NOMO-1 treated with dmso at 0.1 percent for 144 hours (cell line): ENCODE measurements around the gene HOXA5.

Experiments used
- DNase-seq: peaks from one replicate; lab custom pipeline; 2025; ENCODE audit not compliant: unreplicated experiment; lab: John Stamatoyannopoulos, UW

Gene HOXA5

GRCh38 chr7:27149842-27150567 lies 6.5 kb upstream of the HOXA5 start:
- no peak for DNase-seq

DNA sequence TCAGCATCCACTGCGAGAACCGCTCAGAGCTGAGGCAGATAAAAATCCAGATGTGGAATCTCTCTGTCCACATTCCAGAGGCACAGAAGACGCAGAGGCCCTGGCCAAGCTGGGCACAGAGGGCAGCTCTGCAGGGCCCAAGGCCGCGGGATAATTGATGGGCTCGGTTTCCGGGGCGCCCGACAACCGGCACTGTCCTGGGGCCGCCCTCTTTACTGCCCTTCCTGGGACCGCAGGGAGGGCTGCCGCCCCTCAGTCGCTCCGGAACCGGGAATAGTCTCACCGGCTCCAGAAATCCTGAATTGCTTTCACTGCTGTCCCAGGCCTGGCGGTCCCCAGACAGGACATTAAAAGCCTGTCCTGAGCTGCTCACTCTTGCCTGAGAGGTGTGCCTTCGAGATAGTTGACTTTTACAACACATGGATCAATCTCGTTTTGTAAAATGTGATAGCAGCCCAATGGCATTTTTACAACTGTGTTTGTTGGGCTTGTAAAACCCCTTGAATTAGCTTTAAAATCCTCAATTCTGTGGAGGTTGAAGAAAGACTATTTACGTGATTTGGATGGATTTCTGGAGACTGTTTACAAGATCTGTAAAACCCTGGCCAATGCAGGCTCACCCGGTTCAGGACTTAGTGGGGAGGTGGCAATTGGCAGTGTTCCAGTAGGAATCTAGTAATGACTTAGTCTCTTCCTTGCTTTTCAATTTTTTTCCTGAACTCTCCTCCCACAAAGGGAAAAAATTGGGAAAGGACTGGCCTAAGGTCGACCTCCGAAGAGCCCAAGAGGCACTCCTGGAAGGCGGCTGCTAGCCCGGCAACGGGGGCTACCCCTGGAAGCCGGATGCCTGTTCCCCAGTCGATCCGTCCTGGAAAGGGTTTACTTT lies 5.5 kb upstream of the HOXA5 start:
- DNase-seq = no peak

DNA sequence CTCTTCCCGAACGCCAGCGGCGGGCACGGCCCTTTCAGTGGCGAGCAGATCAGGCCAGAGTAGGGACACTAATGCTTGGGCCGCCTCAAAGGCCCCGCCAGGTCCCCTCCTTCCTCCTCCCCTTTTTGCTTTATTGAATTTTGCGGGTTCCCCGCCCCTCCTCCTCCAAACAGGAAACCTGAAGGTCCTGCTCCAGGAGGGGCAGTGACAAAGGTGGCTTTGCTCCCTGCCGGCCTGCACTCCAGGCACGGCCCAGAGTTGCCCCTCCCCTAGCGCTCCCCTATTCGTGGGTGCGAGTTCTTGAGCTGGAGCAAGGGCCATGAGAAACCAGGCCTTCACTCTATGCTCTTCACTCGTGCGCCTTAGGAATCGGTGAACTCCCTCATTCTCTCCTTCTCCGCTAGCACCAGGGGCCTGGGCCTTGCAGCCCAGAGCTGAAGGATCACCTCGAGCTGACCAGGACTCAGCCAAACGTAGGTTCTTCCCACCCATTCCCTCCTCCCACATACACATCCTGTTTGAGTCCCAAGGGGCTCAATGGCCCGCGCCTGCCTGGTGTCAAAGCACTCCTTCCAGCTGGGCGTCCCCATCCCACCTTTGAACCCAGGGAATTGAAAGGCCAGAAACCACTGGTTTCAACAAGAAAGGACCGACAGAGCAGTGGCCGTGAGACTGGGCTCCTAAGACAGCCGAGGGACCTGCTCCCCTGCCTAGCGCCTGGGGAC lies 4.7 kb upstream of the HOXA5 start:
- DNase-seq = no peak

DNA sequence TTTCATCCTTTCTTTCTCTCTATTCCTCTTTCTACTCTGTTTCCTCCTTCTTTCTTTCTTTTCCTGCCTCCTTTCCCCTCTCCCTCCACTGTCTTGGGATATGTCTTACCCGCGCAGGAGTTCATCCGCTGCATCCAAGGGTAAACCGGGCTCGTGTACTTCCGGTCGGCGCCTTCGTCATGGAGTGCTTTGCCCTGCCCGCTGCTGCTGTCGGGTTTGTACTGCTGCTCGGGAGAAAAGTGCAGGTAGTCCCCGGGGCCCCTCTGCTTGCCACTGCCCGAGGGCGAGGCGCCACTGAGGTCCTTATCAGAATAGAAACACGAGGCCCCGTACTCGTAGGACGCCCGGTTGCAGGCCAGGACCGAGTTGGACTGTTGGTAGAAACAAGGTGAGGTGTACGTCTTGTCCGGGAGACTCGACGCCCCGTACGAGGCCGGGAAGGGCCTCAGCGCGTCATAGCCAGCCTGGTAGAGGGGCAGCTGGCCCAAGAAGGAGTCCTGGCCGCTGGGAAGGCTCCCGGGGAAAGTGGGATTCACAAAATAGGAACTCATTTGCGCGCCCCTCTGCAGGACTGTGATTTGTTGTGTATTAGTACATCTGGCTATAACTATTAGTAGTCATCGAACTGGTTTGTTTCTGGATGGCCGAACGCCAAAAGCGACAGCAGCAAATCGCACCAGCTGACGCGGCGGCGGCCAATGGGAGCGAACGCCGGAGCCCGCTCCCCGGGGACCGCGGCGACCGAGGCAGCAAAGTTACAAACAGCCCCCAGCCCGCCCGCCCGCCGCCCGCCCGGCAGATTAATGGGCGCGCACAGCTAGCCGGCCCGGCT lies 3.9 kb upstream of the HOXA5 start, which contains the start of gene HOXA6:
Gene HOXA6 (minus strand): TSS at position 576 of the 832 bp plus-strand sequence. CDS start 25 bp downstream, at position 551.
- no peak for DNase-seq

DNA sequence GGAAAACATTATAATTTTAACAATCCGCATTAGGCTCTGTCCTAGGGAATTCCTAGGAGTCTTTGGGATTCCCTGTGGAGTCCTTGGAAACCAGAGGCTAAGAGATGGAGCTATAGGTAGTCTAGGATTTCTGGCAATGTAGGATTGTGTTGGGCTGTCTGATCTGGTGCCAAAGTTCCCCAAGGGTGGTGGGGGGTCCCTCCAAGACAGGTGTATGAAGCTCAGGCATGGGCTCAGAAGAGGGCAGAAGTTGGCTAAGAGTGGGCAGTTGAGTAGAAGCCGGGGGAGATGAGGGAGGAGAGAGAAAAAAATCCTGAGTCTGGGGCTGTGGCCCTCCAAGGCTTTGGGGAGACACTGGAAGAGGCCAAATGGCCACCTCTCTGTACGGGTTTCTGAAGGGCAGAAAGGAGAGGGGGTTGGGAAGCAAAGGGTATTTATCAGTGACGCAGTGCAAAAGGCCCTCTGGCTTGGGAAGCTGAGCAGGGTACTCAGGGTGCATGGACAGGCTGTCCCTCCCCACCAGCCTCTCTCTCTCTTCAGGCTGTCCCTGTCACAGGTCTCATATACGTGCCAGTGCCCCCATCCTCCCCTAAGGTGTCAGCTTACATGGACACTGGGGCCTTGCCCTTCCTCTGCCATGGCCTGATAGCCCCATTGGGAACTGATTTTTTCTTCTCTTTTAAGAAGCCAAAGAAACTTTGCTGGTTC lies 3.2 kb upstream of the HOXA5 start:
- no peak for DNase-seq

- no peak for DNase-seq
Observed at GRCh38 chr7:27145914-27146412, 2.5 kb upstream of the HOXA5 start.

DNA sequence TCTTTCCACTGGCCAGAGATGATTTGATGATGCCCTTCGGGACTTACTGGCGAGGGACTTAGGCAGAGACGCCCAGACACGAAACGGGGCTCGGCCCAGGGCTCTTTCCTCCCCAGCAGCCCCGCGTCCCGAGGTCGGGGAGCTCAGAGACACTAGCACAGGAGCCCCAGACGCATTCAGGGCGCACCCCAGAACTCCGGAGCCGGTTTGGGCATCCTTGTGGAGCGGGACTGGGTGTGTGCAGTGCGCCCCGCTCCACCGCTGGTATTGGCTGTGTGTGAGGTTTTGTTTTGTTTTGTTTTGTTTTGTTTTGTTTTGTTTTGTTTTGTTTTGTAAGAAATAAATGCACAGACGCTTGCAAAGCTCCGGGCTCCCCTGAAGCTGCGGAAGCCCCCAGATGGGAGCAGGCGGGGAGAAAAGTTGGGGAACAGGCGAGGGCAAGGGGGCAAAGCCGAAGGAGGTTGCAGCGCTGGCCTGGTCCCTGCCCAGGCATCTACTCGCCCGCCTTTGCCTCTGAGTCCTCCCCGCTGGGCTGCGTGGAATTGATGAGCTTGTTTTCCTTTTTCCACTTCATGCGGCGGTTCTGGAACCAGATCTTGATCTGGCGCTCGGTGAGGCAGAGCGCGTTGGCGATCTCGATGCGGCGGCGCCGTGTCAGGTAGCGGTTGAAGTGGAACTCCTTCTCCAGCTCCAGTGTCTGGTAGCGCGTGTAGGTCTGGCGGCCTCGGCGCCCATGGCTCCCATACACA lies 1.9 kb upstream of the HOXA5 start:
- DNase-seq = no peak

DNA sequence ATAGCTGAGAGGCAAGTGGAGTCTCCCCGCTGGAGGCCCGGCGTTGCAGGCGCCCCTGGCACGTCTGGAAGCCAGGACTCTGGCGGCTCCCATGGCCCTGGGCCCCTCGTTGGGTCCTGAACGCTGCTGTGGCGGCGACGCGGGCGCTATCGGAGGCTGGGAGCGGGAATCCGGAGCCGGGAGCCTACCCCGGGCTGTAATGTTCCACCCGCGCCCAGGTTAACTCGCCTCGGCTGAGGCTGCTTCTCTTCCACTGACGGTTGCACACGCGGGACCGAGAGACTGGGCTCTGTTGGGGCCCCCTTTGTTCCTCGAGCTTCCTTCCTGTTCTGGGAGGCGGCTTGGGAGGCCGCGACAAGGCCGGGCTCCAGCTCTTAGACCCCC lies 1.3 kb upstream of the HOXA5 start:
- no peak for DNase-seq

- DNase-seq = no peak
Observed at GRCh38 chr7:27143950-27144780, 684 bp upstream of the HOXA5 start.

GRCh38 chr7:27142580-27143022 lies 880 bp downstream of the HOXA5 start:
- no peak for DNase-seq

GRCh38 chr7:27141923-27142579 lies 1.4 kb downstream of the HOXA5 start:
- no peak for DNase-seq

DNA sequence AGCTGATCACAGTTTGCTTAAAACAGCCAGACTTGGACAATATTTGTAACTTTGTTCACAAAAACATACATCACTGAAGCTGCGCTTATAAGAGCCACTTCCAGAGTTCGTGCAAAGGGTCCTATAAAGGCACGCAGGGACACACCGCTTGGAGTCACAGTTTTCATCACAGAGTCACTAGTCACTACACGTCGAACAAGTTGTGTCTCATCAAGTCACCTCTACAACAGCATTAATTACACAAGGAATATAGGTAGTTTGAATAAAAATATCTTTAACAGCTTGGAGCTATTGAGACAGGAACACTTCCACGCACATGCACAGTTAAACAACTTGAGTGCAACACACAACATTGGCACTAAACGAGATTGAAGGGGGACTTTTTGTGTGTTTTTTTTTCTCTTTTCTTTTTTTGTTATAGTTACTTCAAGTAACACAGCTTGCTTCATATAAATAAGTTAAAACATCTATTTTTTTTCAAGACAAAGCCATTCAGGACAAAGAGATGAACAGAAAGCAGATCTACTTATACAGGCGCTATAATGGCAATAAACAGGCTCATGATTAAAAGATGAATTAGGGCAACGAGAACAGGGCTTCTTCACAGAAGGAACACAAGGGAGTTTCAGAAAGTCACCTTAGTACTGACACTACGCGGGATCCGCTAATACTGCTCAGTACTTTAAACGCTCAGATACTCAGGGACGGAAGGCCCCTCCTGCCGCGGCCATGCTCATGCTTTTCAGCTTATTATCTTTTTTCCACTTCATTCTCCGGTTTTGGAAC lies 2.2 kb downstream of the HOXA5 start:
- DNase-seq = no peak

DNA sequence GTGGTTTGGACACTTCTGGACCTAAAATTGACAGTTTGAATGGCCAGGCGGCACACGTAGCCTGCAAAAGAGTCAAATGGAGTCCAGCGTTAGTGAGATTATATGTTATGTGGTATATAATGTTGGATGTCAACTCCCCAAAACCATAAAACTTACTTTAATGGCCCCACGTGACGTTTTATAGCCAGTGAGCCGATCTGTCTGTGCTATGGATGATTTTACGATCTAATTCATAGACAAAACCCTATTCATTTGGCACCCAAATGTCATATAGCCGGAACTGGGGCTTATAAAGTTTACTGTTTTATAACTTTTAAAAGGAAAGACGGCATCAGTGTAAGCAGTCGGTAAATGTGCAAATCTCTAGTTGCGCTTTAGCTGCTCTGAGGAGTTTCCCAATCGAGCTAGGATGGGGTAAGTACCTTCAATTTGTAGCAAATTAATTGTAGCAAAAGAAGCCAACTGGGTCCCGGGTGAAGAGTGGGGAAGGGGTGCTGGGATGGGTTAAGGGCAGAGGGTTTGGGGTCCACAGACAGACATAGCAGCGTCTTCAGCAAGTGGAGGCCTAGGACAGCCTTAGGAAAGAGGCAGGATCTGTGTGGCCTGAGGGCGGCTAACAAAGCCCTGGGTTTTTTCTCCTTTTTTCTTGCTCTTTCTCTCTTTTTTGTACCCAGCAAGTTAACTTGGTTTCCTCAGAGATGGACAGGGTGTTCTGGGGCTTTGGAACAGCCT lies 3.2 kb downstream of the HOXA5 start:
- DNase-seq = no peak

DNA sequence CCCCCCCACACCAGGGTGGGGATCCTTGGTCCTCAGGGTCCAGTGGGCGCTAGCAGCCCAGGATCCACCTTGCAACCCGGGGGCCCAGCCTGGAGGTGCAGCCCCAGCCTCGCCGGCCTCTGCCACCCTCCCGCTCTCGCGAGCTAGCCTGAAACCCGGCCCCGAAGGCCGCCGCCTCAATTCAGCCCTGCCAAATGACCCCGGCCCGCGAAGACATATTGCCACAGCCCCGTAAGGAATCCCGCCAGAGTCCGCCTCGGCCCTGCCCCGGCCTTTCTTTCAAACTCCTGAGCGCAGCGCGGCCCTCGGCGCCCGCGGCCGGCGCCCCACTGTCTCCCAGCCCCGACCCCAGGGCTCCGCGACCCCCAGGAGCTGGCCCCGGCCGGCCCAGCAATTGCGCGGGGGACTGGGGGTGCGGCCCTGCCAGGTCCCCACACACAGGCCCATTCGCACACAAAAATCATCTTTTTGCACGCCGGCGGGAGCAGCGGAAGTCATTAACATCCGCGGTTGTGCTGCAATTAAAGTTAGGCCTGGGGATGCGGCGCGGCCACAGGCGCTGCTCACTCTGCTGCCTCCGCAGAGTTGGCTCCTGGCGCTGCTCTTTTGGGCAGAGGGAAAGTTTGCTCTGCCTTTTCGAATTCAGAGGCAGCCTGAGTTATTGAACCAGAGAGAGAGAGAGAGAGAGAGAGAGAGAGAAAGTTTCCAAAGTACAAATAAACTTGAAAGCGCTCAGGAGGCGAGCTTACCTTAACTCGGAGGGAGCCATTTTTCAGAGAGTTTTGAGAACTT lies 4.0 kb downstream of the HOXA5 start:
- DNase-seq = no peak

DNA sequence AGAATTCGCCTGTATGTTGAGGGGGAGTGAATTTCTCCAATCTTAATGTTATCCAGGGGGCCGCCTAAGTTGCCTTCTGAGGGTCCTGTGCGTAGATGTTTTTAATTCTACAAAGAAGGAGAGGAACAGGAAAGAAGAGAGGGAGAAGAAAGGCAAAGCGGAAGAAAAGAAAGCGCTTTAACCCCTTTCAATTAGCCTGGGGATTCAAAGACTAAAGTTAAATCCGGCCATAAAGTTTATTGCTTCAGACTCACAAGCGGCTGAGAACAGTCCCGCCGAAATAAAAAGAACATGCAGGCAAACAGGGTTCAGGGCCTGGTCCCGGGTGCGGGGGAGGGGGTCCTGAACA lies 4.5 kb downstream of the HOXA5 start:
- no peak for DNase-seq

DNA sequence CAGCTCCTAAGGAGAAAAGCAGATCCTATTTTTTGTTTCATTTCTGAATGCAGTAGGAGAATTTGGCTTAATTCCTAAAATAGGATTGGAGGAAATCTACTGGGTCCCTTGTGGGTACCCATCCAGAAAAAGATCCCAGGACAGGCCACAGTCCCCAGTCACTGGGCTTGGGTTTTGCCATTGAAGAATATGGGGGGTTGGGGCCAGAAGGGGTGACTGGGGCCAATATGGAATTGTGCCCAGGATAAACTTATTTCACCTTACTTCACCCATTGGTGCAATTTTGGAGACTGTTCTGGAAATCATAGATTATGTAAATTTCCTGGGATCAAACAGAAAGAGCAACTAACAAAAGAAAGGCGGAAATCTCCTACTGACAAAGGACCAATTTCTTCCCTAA lies 5.0 kb downstream of the HOXA5 start:
- DNase-seq = no peak
